SK-N-SH (cell line): ENCODE measurements around the gene METTL1.

Experiments
- EP300 ChIP-seq, 2 experiments: IDR thresholded peaks; 2 replicates each; pipeline versions ENCODE4 v1.4.0 to v1.6.1; 2012; ENCODE audit warnings: borderline replicate concordance in 1 of 2, low read depth in 1 of 2, low read length in 1 of 2
- EZH2phosphoT487 ChIP-seq: fragments of 200-600 bp; sonication (generic); IDR thresholded peaks from 2 replicates; pipeline ENCODE4 v1.6.1; 2017; ENCODE audit warnings: low read depth, mixed run types, mild to moderate bottlenecking, antibody characterized with exemption, moderate library complexity, borderline replicate concordance
- MXI1 ChIP-seq: IDR thresholded peaks from 2 replicates; pipeline ENCODE4 v1.6.1; 2012; ENCODE audit warnings: mild to moderate bottlenecking, low read depth, low read length, improper control_type of control experiment
- TEAD4 ChIP-seq: IDR thresholded peaks from 2 replicates; pipeline ENCODE4 v1.4.0; 2012; ENCODE audit warnings: mild to moderate bottlenecking, borderline replicate concordance; ENCODE audit not compliant: insufficient read depth
- TF ChIP-seq, protein P1 (sequence below): fragments of 200-600 bp; sonication (generic); IDR thresholded peaks from 2 replicates; pipeline ENCODE4 v1.6.1; 2017; ENCODE audit warnings: antibody characterized with exemption, mild to moderate bottlenecking, moderate library complexity
- TF ChIP-seq, protein P2 (sequence below): IDR thresholded peaks from 2 replicates; pipeline ENCODE4 v1.6.1; 2012; ENCODE audit warnings: mild to moderate bottlenecking, low read depth, low read length, moderate library complexity
- TF ChIP-seq, protein P3 (sequence below): IDR thresholded peaks from 2 replicates; pipeline ENCODE4 v1.4.0; 2012; ENCODE audit warnings: low read depth, borderline replicate concordance

- TF ChIP-seq, protein P1, sequence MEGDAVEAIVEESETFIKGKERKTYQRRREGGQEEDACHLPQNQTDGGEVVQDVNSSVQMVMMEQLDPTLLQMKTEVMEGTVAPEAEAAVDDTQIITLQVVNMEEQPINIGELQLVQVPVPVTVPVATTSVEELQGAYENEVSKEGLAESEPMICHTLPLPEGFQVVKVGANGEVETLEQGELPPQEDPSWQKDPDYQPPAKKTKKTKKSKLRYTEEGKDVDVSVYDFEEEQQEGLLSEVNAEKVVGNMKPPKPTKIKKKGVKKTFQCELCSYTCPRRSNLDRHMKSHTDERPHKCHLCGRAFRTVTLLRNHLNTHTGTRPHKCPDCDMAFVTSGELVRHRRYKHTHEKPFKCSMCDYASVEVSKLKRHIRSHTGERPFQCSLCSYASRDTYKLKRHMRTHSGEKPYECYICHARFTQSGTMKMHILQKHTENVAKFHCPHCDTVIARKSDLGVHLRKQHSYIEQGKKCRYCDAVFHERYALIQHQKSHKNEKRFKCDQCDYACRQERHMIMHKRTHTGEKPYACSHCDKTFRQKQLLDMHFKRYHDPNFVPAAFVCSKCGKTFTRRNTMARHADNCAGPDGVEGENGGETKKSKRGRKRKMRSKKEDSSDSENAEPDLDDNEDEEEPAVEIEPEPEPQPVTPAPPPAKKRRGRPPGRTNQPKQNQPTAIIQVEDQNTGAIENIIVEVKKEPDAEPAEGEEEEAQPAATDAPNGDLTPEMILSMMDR: no peak
- TF ChIP-seq TEAD4: no peak
- TF ChIP-seq, protein P2, sequence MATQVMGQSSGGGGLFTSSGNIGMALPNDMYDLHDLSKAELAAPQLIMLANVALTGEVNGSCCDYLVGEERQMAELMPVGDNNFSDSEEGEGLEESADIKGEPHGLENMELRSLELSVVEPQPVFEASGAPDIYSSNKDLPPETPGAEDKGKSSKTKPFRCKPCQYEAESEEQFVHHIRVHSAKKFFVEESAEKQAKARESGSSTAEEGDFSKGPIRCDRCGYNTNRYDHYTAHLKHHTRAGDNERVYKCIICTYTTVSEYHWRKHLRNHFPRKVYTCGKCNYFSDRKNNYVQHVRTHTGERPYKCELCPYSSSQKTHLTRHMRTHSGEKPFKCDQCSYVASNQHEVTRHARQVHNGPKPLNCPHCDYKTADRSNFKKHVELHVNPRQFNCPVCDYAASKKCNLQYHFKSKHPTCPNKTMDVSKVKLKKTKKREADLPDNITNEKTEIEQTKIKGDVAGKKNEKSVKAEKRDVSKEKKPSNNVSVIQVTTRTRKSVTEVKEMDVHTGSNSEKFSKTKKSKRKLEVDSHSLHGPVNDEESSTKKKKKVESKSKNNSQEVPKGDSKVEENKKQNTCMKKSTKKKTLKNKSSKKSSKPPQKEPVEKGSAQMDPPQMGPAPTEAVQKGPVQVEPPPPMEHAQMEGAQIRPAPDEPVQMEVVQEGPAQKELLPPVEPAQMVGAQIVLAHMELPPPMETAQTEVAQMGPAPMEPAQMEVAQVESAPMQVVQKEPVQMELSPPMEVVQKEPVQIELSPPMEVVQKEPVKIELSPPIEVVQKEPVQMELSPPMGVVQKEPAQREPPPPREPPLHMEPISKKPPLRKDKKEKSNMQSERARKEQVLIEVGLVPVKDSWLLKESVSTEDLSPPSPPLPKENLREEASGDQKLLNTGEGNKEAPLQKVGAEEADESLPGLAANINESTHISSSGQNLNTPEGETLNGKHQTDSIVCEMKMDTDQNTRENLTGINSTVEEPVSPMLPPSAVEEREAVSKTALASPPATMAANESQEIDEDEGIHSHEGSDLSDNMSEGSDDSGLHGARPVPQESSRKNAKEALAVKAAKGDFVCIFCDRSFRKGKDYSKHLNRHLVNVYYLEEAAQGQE: peak; percentile 82; the same call in 1 of the 2 replicates
- no peak for TF ChIP-seq EZH2phosphoT487
- no peak for TF ChIP-seq EP300 (IDR thresholded peaks at IDR 0.05; ENCODE audit: borderline replicate concordance in 1 of 2, low read depth in 1 of 2, low read length in 1 of 2)
- TF ChIP-seq, protein P3, sequence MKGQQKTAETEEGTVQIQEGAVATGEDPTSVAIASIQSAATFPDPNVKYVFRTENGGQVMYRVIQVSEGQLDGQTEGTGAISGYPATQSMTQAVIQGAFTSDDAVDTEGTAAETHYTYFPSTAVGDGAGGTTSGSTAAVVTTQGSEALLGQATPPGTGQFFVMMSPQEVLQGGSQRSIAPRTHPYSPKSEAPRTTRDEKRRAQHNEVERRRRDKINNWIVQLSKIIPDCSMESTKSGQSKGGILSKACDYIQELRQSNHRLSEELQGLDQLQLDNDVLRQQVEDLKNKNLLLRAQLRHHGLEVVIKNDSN: no peak
- no peak for TF ChIP-seq MXI1
Measured at GRCh38 chr12:57727758-57728395, 44.0 kb downstream of the METTL1 start.
